HG02623 (cell line): ENCODE results near the gene HDAC7.

Source experiments
- ATAC-seq: cut with Tn5 transposase; IDR thresholded peaks from one replicate; pipeline ENCODE4 v1.9.1; 2021; ENCODE audit warnings: moderate library complexity; ENCODE audit not compliant: unreplicated experiment

The HDAC7 gene

DNA sequence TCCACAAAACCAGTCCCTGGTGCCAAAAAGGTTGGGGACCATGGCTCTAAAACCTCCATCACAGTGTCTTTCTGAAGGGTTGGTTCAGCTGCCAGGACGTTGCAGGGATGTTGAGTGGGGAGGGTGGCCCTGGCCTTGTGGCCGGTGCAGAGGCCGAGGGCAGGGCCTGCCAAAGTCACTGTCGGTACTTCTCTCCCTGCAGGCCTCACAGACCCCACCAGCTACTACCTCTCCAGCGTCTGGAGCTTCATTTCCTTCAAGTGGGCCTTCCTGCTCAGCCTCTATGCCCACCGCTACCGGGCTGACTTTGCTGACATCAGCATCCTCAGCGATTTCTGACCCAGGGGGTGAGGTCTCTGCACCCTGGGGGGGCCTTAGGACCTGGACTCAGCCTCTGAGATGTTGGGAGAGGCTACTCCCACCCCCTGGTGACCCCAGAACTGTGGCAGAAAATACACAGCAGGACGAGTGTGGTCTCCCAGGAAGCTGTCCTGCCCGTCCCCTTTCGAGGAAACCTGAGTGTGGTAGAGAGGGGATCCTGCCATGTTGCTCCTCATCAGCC is 39.7 kb downstream of the HDAC7 start:
- no peak for ATAC-seq

DNA sequence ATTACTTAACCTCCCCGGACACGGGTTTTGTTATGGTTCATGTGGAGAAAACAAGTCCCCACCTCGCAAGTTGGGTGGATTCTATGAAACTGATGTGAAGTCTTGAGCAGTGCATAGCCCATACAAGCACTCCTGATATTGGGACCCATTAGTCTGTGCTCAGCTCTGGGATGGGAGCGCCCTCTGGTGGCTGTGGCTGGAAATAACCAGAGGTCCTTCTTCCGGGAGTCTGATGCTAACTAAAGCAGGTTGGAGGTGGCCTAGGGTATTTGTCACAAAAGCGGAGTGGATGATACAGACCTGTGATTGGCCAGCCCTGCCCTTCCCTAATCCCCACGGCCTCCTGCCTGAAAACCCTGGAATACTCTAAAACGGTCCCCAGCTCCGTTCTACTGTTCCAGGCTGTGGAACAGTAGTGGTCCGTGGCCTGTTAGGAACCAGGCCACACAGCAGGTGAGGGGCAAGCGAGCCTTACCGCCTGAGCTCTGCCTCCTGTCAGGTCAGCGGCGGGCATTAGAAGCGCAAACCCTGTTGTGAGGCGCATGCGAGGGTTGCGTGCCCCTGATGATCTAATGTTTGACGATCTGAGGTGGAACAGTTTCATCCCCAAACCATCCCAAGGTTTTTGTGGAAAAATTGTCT is 40.3 kb downstream of the HDAC7 start:
- peak; percentile 72 for ATAC-seq

DNA sequence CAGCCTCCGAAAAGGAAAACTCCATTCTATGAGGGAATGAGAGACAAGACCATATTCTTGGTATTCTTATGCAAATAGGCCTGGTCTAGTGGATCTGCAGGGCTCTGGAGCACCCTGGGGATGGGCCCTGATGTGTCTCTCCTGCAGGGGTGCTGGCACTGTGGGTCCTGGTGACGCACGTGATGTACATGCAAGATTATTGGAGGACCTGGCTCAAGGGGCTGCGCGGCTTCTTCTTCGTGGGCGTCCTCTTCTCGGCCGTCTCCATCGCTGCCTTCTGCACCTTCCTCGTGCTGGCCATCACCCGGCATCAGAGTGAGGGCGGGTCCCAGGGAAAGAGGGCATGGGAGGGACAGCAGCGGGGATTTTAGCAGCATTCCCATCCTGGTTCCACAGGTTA is 40.8 kb downstream of the HDAC7 start:
- no peak for ATAC-seq

DNA sequence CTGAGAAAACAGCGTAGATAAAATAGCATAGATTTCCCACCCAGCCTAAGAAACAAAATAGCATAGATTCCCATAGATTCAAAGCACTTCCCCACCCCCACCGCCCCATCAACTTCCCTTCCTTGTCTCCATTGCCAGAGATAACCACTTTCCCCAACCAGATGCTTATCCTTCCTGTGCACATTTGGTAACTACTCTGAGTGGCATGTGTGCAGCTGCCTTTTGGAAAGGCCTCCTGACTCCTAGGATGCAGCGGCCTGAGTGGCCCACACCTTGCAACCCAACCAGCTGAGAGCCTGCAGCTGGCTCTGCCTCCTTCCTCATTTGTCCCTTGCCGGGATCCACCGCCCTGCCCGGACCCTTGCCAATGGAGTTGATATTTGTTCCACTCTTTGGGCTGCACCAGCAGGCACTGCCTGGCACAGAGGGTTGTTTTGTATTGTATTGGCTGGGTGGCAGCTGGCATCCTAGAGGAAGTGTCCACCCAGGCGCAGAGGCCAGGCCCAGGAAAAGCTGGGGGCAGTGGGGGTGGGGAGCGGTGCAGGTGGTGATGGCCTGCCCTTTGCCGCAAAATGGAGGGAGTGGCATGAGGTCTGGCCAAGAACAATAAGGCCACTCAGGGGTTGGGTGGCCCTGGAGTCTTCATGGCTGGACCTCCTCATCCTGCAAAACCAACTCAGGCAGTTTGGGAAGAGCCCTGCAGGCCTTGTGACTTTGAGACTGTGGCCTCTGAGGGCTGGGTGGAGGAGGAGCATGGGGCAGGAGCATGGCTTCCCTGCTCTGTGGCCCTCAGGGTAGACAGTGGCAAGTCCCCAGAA is 41.8 kb downstream of the HDAC7 start:
- no peak for ATAC-seq

DNA sequence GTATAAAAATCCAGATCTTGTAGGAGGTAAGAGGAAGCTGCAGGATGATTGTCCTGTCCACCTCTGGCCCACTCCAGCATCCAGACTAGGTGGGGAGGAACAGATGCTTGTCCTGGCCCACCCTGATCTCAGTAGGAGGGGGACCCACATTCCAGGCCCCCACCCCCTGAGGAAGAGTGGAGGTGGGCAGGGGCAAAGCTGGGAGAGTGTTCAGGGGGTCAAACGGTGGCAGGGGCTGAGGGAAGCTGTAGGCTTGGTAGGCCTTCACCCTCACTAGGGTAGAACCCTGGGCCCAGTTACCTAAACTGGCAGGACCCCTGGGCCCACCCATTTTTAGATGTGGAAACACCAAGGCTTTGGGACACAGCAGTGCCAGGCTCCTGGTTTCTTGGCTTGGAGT is 42.6 kb downstream of the HDAC7 start:
- no peak for ATAC-seq

DNA sequence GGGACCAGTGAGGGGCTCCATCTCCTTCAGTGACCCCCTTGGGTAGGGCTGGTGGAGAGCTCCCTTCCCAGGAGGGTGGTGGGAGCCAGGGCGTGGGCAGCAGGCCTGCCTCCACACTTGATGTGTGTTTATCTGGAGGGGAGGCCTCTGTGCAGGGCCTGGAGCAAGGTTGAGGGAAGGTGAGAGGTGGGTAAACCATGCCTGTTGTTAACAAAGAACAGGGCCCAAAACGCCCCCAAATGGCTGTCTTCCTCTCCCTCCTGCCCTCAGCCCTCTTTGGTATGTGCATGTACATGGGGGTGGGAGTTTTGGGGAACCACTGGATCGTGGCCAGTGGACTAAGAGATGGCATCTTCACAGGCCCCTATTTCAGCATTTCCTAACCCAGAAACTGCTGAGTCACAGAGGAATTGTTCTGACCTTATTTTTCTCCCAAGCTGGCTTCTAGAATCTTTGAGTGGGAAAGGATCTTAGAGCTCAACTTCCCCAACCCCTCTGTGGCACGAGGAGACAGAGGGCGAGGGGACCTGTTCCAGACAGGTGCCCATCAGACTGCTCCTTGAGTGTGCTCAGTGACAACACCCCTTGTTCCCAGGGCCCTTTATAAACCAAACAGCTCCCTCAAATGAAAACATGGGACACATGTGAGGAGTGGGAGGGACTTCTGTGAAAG is 43.1 kb downstream of the HDAC7 start:
- ATAC-seq, result no peak

DNA sequence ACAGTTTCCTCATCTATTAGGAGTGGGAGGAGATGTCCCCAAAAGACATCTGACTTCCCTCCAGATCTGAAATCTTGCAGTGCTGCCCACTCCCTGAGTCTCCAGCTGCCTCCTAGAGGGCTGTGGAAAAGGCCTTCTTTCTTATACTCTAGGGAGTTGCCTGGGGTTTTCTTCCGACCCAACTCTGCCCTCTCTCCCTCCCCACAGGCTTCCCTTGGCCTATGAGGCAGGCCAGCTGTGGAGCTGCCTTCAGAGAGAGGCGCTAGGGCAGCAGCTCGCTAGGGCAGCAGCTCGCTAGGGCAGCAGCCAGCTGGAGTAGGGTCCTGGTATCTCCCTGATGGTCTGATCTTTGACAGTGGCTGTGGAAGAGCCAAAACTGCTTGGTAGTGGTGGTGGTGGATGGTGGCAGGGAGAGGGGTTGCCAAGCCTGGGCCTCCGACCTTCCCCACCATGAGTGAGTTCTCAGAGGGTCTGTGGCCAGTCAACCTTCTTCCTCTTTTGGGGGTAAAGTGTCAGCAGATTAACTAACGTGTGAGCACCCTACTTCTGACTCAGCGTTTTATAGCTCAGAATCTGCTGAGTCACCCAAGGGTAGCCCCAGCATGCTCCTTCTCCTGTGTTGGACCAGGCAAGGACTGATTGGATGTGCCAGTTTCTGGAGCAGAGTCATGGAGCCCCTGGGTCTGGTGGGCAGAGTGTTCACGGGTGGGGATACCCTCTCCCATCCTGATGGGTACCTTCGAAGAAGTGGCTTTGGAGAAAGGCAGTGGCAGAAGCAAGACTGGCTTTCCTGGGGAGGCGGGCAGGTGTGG is 44.4 kb downstream of the HDAC7 start:
- ATAC-seq, result no peak

DNA sequence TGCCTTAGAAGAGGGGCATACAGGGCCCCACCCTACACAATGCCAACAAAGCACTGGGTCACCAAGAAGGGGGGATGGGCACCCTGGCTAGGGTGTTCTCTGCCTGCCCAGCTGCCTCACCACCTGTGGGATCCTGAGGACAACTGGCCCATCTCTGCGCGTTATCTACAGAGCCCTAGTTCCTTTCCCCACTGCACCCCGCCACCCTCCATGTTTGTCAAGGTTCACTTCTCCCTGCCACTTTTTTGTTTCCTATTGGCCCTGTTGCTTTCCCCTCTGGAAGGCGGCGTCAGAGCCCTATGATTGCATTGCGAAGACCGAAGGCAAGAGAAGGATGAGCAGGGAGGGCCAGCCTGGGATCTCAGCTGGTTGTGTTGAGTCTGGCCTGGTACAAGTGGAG is 45.0 kb downstream of the HDAC7 start:
- no peak for ATAC-seq

DNA sequence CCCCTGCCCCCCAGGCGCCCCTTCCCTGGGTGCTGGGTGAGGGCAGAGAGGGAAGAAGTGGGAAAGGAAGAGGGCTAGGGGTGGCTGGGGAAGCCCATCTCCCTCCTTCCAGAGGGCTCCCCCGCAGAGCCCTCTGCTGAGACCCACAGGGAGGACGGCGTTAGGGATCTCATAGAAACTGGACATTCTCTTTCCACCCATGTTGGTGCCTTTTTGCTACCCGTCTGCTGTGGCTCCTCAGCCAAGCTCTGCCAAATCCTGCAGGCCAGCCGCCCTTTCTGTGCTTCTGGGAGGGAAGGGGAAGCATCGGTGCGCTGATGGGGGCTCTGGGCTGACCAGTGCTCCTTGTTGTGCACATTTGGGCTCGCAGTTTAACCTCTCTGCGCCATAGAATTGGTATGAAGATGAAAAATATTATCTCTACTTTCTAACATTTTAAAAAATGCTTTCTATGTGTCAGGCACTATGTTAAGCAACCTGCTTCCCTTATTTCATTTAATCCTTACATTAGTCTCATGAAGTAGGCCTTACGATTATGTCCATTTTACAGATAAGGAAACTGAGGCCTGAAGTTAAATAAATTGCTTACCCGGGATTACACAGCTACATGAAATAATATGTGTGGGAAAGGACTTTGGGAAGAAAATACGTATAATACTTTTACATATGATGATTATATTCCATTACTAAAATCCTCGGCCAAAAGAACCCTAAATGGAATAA is 45.7 kb downstream of the HDAC7 start:
- no peak for ATAC-seq

DNA sequence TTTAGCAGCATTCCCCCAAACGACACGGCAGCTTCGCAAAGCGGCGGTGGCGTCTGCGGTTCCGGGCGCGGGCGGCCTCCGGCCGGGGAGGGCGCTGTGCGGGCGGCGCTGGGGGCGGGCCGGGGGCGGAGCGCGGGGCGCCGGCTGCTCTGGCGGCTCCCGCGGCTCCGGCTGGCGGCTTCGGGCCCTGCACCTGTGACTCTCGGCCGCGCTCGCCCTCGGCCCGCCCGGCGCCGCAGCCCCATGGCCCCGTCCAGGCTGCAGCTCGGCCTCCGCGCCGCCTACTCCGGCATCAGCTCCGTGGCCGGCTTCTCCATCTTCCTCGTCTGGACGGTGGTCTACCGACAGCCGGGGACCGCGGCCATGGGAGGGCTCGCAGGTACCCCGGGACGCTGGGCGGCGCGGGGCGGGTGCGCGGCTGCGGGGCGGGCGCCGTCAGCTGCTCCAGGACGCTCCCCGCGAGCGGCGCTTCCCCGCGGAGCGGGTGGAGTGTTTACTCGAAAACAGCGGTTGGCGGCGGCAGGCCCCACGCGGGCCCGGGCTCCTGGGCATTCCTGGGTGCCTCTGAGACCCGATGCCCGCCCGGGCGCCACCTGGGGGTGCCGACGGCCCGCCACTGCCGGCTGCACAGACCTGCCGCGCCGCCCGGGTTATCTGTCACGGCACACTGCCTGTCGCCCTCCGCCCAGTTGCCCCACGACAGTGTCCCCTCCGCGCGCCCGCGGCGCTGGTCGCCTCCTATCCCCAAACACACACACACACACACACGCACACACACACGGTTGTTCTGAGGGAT is 46.4 kb downstream of the HDAC7 start, which contains the start of gene SLC48A1:
Gene SLC48A1, plus strand, starts transcription at position 177 of the 796 bp plus-strand sequence. Its CDS starts 67 bp downstream, at position 244.
- ATAC-seq, result peak; percentile 74

DNA sequence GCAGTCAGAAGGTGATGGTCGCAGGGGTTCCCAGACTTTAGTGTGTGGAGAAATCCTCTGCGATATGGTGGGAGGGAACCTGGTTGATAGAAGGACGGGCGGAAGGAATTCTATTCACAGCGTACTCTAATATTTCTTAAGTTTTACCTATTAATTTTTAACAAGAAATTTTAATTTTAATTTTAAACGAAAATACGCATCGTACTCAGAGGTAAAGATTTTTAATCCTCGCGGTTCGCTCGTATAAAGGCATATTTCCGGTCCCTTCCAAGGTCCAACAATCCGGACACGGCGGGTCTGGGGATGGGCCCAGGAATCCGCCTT is 47.0 kb downstream of the HDAC7 start:
- ATAC-seq, result no peak

DNA sequence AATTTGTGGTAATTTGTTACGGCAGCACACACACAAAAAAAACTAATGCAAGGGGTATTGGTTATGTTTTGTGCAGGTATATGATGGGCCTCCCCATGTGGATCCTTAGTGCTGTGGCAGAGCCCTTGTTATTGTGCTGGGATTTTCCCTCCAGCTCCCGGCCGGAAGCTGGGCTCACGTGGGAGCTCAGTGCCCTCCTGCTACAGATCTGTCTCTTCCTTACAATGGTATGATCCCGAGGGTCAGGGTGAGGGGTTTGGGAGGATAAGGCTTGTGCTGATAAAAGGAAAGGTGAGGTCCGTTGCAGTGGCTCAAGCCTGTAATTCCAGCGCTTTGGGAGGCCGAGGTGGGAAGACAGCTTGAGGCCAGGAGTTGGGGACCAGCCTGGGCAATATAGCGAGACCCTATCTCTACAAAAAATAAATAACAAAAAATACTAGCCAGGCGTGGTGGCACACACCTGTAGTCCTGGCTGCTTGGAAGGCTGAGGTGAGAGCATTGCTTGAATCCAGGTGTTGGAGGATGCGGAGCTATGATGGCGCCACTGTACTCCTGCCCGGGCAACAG is 47.5 kb downstream of the HDAC7 start:
- no peak for ATAC-seq

DNA sequence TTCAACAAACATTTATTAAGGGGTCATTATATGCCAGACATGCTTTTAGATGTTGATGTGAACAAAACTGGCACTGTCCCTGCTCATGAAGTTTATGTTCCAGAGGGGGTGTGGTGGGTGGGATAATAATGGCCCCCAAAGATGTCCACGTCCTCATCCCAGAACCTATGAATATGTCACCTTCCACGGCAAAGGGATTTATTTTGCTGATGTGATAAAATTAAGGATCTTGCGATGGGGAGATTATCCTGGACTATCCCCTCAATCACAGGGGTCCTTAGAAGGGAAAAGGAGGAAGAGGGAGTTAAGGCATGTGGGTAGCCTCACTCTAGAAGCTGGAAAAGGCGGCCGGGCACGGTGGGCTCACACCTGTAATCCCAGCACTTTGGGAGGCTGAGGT is 48.4 kb downstream of the HDAC7 start:
- ATAC-seq, result no peak

DNA sequence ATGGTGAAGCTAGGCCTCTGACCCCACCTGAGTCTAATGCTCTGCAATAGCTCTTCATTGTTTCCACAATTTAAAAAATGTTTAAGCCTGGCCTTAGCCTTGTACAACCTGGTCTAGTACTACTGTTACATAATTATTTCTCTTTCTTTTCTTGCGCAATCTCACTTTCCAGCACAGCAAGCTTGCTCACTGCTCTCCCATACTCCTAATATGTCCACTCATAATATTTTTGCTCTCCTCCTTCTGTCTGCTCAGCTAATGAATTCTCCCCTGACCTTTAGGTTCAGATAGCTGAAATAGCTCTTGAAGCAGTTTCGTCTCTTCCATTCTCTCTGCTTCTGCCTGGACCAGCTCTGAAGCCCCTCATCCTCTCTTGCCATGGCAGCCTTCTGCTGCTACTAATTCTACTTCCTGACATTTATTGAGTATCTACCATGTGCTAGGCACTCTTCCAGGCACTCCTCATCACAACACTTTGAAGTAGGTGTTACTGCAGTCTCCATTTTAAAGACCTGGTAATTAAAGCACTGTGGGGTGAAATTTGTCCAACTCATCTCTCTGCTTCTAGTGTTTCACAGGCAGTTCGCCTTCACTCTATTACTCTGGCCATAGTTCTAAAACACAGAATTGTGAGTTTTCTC is 49.5 kb downstream of the HDAC7 start:
- no peak for ATAC-seq

DNA sequence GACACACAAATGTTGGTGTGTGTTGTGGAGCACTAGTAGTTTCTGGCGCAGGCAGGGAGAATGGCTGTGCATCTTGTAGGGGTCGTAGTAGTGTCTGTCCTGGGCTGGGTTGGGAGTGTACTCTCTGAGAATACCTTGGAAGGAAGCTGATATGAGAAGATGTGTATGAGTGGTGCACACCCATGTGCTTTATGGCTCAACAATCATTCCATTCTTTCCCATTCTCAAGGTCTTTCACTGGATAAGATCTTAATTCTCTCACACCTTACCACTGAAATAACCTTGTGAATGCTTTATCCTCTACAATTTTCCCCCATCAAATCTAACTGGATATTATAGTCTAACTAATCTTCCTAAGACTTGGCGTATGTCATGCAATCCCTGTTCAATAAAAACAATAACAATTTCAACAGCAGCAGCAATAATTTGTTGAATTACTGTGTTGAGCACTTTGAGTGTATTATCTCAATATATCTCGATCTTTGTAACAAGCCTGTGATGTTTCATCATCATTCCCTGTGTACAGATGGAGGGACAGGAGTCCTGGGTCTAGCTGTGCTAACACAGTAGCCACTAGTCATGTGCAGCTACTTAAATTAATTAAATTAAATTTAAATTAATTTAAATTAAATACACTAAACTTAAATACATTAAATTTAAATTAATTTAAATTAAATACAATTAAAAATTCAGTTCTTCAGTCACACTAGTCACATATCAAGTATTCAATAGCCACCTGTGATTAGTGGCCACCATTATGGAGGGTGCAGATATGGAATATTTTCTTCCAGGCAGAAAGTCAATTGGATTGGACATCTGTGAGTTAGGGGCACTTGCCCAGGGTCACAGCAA is 50.2 kb downstream of the HDAC7 start:
- no peak for ATAC-seq

DNA sequence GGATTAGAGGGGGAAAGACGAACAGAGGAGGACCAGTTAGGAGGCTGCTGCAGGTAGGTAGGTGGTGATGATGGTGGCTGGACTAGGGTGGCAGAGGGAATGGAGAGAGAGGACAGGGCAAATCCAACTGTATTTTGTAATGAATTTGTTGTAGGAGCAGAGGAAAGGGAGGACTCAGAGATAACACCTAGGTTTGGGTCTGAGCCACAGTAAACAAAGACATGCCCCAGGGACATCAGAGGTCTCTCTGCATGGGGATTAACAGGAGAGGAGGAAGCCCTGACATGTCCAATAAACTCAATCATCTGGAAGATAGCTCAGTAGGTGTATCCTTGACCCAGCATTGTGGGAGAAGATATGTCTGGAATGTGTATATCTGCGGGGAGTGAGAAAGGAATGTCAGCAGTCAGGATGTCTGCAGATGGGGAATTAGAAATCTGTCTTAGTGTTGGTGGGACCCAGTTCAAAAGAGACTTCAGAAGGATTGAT is 51.3 kb downstream of the HDAC7 start:
- ATAC-seq, result no peak

DNA sequence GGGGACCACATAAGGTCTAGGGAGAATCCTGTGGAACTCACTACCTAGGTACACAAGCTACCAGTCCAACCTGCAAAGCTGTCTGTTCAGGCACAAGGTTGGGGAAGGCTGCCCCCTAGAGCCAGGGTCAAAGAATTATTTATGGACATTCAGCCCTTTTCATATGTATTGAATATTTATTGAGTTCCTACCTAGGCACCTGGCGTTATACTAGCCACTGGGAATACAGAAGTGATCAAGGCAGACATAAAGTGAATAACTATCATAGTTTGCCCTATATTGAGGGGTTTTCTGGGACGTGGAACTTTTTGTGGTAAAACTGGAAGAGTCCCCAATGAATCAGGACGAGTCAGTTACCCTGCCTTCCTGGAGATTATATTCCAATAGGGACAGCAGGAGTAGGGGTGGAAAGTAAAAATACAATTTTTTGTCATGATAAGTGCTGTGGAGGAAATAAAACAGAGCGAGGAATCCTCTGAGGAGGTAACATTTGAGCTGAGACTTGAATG is 52.4 kb downstream of the HDAC7 start:
- peak; percentile 55 for ATAC-seq
